AG09309 (cell line): Measurements from ENCODE around the gene PCDHGB1.
"Not testable (repeated sequence)": the region's sequence is repeated elsewhere in the genome, so short reads cannot be mapped to it uniquely, and the experiment has no call there.

Experiments used
- DNase-seq: peaks from one replicate; pipeline ENCODE4 v3.0.0-alpha.2; 2010; ENCODE audit warnings: low read depth
- H3K4me3 ChIP-seq: 2 replicates; pipeline ENCODE4 v1.5.1; 2011; ENCODE audit warnings: mild to moderate bottlenecking, low read depth, low read length, moderate library complexity; ENCODE audit not compliant: control insufficient read depth
- TF ChIP-seq, protein P1 (sequence below): IDR thresholded peaks from 2 replicates; pipeline ENCODE4 v1.5.1; 2011; ENCODE audit warnings: mild to moderate bottlenecking, low read depth, low read length, inconsistent platforms; ENCODE audit not compliant: insufficient read depth, control insufficient read depth; ENCODE audit errors: missing control alignments

Gene PCDHGB1

DNA sequence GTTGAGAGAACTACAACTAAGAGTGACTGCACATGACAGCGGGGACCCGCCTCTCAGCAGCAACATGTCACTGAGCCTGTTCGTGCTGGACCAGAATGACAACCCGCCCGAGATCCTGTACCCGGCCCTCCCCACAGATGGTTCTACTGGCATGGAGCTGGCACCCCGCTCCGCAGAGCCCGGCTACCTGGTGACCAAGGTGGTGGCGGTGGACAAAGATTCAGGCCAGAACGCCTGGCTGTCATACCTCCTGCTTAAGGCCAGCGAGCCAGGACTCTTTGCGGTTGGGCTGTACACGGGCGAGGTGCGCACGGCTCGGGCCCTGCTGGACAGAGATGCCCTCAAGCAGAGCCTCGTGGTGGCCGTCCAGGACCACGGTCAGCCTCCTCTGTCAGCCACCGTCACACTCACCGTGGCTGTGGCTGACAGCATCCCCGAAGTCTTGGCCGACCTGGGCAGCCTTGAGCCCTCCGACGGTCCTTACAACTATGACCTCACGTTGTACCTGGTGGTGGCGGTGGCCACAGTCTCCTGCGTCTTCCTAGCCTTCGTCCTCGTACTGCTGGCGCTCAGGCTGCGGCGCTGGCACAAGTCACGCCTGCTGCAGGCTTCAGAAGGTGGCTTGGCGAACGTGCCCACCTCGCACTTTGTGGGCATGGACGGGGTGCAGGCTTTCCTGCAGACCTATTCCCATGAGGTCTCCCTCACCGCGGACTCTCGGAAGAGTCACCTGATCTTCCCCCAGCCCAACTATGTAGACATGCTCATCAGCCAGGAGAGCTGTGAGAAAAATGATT, 34.8 kb downstream of the PCDHGB1 start:
- H3K4me3 ChIP-seq = no peak overlapping the region
- DNase-seq = no peak
- TF ChIP-seq, protein P1, sequence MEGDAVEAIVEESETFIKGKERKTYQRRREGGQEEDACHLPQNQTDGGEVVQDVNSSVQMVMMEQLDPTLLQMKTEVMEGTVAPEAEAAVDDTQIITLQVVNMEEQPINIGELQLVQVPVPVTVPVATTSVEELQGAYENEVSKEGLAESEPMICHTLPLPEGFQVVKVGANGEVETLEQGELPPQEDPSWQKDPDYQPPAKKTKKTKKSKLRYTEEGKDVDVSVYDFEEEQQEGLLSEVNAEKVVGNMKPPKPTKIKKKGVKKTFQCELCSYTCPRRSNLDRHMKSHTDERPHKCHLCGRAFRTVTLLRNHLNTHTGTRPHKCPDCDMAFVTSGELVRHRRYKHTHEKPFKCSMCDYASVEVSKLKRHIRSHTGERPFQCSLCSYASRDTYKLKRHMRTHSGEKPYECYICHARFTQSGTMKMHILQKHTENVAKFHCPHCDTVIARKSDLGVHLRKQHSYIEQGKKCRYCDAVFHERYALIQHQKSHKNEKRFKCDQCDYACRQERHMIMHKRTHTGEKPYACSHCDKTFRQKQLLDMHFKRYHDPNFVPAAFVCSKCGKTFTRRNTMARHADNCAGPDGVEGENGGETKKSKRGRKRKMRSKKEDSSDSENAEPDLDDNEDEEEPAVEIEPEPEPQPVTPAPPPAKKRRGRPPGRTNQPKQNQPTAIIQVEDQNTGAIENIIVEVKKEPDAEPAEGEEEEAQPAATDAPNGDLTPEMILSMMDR = no peak

GRCh38 chr5:141387557-141388311, 37.8 kb downstream of the PCDHGB1 start, which contains the start of gene PCDHGB4:
PCDHGB4 (plus strand) TSS chr5:141387698; CDS start chr5:141387885, 187 bp downstream.
- not testable (repeated sequence) for DNase-seq
- H3K4me3 ChIP-seq = peak within 1 kb of the TSS; percentile 29
- TF ChIP-seq, protein P1 = peak; percentile 60

DNA sequence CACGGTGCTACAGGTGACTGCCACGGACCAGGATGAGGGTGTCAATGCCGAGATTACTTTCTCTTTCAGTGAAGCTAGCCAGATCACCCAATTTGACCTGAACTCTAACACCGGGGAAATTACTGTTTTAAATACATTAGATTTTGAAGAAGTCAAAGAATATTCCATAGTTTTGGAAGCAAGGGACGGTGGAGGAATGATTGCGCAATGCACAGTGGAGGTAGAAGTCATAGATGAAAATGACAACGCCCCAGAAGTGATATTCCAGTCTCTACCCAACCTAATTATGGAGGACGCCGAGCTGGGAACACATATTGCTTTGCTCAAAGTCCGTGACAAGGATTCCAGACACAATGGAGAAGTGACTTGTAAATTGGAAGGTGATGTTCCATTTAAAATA, 38.8 kb downstream of the PCDHGB1 start:
- DNase-seq = no peak
- H3K4me3 ChIP-seq = no peak overlapping the region
- TF ChIP-seq, protein P1 = no peak

- TF ChIP-seq, protein P1 = no peak
- H3K4me3 ChIP-seq = no peak overlapping the region
- DNase-seq = no peak
Measured at GRCh38 chr5:141389153-141390042, 39.5 kb downstream of the PCDHGB1 start.

DNA sequence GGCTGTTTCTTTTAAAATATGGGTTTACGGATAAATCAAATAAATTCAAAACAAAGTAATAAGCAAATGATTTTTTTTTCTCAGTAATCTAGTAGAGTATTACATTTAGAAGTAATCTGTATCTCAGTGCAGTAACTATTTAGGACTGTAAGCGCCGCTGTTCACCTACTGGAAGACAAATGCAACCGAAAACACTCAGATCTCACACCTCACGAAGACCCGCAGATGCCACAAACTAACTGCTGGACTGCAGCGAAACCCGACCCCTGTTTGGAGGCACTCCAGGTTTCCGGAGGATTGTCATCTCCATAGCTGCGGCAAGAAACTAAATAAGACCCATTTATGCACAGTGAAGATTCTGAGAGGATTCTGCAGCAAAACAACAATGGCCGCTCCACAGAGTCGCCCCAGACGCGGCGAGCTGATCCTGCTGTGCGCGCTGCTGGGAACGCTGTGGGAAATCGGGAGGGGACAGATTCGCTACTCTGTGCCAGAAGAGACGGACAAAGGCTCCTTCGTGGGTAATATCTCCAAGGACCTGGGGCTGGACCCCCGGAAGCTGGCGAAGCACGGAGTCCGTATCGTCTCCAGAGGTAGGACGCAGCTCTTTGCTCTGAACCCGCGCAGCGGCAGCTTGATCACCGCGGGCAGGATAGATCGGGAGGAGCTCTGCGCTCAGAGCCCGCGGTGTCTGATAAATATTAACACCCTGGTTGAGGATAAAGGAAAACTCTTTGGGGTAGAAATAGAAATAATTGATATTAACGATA, 42.7 kb downstream of the PCDHGB1 start, which contains the start of gene PCDHGA8:
Gene PCDHGA8, plus strand, starts transcription at position 205 of the 770 bp plus-strand sequence. Its CDS starts 181 bp downstream, at position 386.
- no peak for DNase-seq
- peak within 1 kb of the TSS; percentile 43 for H3K4me3 ChIP-seq
- TF ChIP-seq, protein P1 = peak; percentile 44
